NT2/D1 (cell line): ENCODE measurements around the gene INVS.

Experiments used
- SUZ12 ChIP-seq: IDR thresholded peaks from 2 replicates; pipeline ENCODE4 v1.6.1; 2011; ENCODE audit not compliant: insufficient read length, insufficient read depth; ENCODE audit errors: extremely low read depth
- YY1 ChIP-seq: IDR thresholded peaks from 2 replicates; pipeline ENCODE4 v1.6.1; 2011; ENCODE audit not compliant: insufficient read length, insufficient read depth
- ZNF274 ChIP-seq: IDR thresholded peaks from 2 replicates; pipeline ENCODE4 v1.6.1; 2011; ENCODE audit warnings: mild to moderate bottlenecking, low read depth, low read length

DNA sequence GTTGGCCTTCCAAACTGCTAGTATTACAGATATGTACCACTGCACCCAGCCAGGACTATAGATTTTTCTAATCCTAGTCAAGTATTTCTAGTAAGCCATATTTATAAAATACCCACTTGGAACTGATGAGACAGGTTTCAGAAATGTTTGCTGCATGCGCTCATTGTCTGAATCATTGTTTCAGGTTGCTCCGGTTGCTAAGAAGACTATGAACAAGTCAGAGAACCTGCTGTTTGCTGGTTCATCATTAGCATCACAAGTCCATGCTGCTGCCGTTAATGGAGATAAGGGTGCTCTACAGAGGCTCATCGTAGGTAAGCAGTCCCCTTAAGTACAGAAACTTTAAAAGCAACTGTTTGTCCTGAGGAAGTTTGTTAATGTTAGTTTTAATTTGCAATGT, 5.3 kb downstream of the INVS start:
- no peak for TF ChIP-seq ZNF274
- no peak for TF ChIP-seq YY1
- no peak for TF ChIP-seq SUZ12
